Stimulated activated CD8-positive, alpha-beta memory T cell treated with anti-CD3 and anti-CD28 coated beads, Interleukin-15, amount 100 ng/mL, for 24 hours (primary cell): Measurements from ENCODE around the gene TMEM185B.
A peak's percentile ranks its signal among the peaks of the same experiment; 100 is the strongest.
"Not testable (repeated sequence)": the region's sequence is repeated elsewhere in the genome, so short reads cannot be mapped to it uniquely, and the experiment has no call there.

Experiments used
- DNase-seq: peaks from one replicate; pipeline ENCODE4 v3.0.0-alpha.2; 2020; ENCODE audit warnings: low read depth

TMEM185B gene

GRCh38 chr2:120223034-120223912 is at the start of gene TMEM185B:
Gene TMEM185B, minus strand, starts transcription at chr2:120223400. Its CDS starts 424 bp downstream, at chr2:120222976.
- DNase-seq = peak; percentile 80

GRCh38 chr2:120271711-120272379 is 48.6 kb upstream of the TMEM185B start:
- DNase-seq = no peak

- no peak for DNase-seq
Measured at GRCh38 chr2:120269816-120270215, 46.6 kb upstream of the TMEM185B start.

DNA sequence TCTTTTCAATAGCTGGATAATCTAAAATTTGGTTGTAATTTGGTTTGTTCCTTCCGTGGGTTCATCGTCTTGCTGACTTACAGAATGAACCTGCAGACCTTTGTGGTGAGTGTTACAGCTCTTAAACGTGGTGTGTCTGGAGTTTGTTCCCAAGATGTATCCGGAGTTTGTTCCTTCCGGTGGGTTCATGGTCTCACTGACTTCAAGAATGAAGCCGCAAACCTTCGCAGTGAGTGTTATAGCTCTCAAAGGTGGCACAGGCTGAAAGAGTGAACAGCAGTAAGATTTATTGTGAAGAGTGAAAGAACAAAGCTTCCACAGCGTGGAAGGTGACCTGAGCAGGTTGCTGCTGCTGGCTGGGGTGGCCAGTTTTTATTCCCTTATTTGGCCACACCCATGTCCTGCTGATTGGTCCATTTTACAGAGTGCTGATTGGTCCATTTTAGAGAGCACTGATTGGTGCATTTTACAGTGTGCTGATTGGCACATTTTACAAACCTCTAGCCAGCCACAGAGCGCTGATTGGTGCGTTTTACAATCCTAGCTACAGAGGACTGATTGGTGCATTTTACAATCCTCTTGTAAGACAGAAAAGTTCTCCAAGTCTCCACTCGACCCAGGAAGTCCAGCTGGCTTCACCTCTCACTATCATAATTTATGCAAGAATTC is 46.0 kb upstream of the TMEM185B start:
- DNase-seq = no peak

DNA sequence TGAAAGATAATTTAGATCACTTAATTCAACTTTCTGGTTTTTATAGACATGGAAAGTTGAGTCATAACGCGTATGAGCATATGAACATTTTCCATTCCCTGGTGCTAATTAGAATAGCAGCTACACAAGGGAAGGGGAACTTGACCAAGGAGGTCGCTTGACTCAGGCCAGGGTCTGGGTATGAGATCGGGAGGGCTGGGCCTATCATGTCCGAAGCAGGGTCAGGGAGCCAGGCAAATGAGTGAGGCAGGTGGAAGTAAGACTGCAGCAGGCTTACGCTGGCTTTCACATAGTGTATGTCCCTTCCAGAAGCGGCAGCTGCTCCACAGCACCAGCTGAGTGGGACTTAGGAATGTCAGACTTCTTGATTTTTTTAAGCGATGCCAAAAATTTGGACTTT is 44.1 kb upstream of the TMEM185B start:
- no peak for DNase-seq

GRCh38 chr2:120265006-120265405 is 41.8 kb upstream of the TMEM185B start:
- DNase-seq = no peak

DNA sequence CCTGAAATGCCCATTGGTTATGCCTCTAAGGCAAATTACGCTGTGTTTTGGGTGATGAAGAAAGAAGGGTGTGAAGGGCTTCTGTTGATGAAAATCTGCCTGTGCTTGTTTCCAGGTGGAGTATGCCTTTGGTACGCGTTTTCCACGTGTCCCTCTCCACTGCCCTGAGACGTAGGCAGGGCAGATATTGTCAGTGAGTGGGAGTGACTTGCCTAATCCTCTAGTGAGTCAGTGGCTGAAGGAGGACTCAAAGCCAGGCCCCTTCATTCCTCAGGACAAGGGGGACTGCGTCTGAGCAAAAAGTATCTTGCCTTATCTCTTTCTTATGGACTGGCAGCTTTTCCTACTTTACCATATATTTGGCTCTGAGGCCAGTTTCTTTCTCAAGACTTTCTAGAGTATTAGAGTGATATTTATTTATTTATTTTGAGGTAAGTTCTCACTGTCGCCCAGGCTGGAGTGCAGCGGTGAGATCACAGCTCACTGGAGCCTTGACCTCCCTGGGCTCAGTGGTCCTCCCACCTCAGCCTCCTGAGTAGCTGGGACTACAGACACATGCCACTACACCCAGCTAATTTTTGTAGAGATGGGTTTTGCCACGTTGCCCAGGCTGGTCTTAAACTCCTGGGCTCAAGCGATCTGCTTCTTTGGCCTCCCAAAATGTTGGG is 39.7 kb upstream of the TMEM185B start:
- DNase-seq = no peak

DNA sequence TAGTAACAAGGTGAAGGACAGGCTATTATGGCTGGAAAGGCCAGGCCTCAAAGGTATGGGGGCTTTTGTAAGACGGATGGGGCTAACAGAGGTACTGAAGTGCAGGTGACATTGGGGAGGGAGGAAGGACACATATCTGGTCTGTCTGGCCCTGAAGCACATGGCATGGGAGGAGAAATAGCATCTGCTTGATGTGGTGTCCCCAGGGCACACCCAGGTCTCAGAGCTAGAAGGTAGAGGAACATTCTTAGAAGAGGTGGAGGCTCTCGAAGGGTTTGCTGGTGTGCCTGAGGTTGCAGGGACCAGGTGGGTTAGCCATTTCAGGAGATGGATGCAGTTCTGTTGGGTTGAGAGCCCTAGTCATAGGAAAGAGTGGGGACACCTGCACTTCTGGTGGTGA is 39.0 kb upstream of the TMEM185B start:
- DNase-seq = no peak

GRCh38 chr2:120261387-120262006 is 38.3 kb upstream of the TMEM185B start:
- no peak for DNase-seq

DNA sequence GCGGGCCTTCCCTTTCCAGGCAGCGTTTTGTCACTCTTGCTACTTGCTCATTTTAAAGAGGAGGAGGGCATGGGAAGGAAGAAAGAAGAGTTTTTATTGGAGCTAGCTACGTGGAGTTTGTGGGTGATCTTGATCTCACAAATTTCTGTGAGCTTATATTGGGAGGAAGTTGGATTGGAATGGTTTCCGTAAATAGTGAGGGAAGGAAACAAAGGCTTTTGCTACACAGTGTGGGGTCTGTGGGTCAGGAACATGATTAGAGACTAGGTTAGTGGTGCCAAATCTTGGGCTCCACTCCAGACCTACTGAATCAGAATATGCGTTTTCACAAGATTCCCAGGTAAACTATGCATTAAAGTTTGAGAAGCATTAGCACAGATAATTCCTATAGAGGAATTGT is 37.5 kb upstream of the TMEM185B start:
- no peak for DNase-seq

DNA sequence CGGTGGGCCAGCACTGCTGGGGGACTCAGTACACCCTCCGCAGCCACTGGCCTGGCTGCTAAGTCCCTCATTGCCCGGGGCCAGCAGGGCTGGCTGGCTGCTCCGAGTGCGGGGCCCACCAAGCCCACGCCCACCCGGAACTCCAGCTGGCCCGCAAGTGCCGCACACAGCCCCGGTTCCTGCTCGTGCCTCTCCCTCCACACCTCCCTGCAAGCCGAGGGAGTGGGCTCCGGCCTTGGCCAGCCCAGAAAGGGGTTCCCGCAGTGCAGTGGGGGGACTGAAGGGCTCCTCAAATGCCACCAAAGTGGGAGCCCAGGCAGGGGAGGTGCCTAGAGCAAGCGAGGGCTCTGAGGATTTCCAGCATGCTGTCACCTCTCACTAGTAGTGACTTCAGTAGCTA is 36.7 kb upstream of the TMEM185B start:
- DNase-seq = not testable (repeated sequence)

- DNase-seq = no peak
Measured at GRCh38 chr2:120258196-120258595, 35.0 kb upstream of the TMEM185B start.

DNA sequence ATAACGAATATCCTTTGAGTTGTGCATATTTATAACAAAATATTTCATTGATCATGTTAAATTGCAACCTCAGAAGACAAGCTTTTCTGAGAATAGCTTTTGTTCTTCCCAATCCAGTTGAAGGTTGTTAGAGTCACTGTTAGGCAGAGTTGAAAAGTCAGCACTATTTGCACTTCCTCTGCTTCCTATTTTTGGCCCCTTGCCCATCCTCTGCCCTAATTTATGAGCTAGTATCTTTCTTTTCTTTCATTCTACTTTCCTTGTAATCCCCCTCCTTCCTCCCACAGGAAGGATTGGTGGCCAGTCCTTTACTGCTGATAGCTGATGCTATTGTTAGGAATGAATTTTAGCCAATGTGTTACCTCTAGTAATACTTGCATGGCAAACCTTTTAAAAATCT is 34.3 kb upstream of the TMEM185B start:
- DNase-seq = no peak

- no peak for DNase-seq
Measured at GRCh38 chr2:120256651-120257000, 33.4 kb upstream of the TMEM185B start.

- DNase-seq = no peak
Measured at GRCh38 chr2:120255986-120256650, 32.9 kb upstream of the TMEM185B start.

DNA sequence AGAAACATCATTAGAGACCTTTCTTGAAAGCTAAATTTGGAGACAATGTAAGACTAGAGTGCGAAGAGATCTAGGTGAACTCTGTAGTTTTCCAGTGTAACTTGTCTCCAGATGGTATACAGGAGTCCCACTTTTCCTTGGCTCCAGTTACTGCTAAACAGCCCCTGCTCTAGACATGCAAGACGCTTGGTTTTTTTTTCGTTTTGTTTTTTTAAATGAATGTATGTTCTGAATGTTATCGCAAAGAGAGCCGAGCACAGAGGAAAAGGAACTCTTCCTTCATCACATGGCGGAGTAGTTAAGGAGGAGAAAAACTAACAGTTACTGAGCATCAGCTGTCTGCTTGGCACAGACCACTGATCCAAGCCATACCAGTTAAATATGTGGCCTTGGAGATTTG is 31.9 kb upstream of the TMEM185B start:
- no peak for DNase-seq

- DNase-seq = no peak
Measured at GRCh38 chr2:120254178-120254577, 31.0 kb upstream of the TMEM185B start.

DNA sequence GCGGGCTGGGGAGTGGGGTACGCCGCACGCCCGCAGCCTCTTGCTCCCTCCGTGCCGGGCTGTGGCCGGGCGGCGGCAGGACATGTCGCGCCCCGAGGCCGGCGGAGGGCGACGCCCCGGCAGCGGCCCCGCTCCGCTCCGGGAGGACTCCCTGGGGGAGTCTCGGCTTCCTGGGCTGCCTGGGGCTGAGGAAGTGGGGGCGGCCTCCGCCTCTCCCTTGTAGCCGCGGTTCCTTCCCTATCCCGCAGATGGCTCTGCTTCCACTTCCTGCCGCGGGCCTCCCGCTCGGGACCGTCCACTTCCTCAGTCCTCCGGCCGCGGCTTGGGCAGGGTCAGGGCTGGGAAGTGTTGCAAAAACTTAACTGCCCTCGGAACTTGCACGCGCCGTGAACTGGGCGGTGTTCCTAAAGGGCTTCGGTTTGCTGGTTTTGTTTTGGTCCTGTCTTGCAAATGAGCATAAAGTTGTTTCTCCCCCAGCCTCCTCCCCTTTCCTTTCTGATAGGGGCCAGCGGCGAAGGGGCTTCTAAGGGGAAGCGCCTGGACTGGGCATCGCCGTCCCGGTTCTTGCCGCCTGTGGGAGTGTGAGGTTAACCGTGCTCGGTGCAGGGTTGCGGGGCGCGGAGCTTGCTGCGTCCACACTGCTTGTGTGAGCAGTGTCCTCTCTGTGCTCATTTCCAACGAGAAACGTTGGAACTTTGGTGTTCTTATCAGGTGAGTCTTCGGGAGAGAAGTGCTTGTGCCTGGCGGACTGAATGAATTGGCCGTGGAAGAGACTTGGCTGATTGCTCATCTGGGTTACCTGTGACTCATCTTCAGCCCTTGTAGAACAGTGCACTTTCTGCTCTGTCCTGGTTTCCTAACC is 30.1 kb upstream of the TMEM185B start:
- DNase-seq = no peak

- DNase-seq = peak; percentile 94
Measured at GRCh38 chr2:120252225-120253020, 29.2 kb upstream of the TMEM185B start, which contains the start of gene RALB. Gene RALB, plus strand, starts transcription at chr2:120252852. Its CDS starts 25,813 bp downstream, at chr2:120278665.

GRCh38 chr2:120251880-120252224 is 28.7 kb upstream of the TMEM185B start:
- no peak for DNase-seq
